ENCODE data around the gene DPF1. TPM values are rescaled to one million over a fixed set of nuclear protein-coding genes. Genes with fewer than 3 reads are reported as not detected.

The DPF1 gene
- total RNA-seq, 1 donor from 2014 or later: 6.0 TPM

DNA sequence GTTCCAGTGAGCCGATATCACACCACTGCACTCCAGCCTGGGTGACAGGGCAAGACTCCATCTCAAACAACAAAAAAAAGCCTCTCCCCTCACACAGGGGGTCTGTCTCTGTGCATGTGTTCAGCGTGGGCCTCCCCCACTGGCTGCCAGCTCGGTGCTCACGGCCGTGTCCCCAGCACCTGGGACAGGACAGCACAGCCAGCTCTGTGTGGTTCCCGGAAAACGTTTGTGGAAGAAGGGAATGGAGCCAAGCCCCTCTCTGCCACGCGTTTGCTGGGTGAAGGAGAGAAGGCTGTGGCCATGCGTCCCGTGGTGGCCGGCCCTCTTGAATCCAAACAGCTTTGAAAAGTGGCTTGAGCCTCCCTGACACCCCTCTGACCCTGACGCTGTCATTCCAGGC is 32.3 kb downstream of the DPF1 start:
- no peak for DNase-seq (ENCODE audit: low spot score)
- Mint-ChIP-seq H3K27me3 (ENCODE audit: unreplicated experiment) (peaks cover 11% of the 10 kb centered on the region), H3K27ac (ENCODE audit: unreplicated experiment) (peak overlapping the region; percentile 72), H3K36me3 (ENCODE audit: low read depth, unreplicated experiment) (peaks cover 15% of the 10 kb centered on the region), H3K4me1 (ENCODE audit: unreplicated experiment) (peaks cover 11% of the 10 kb centered on the region), H3K9me3 (ENCODE audit: unreplicated experiment) (no peaks in the 10 kb centered on the region), H3K4me3 (ENCODE audit: unreplicated experiment) (no peak overlapping the region)
- TF ChIP-seq, protein P1, sequence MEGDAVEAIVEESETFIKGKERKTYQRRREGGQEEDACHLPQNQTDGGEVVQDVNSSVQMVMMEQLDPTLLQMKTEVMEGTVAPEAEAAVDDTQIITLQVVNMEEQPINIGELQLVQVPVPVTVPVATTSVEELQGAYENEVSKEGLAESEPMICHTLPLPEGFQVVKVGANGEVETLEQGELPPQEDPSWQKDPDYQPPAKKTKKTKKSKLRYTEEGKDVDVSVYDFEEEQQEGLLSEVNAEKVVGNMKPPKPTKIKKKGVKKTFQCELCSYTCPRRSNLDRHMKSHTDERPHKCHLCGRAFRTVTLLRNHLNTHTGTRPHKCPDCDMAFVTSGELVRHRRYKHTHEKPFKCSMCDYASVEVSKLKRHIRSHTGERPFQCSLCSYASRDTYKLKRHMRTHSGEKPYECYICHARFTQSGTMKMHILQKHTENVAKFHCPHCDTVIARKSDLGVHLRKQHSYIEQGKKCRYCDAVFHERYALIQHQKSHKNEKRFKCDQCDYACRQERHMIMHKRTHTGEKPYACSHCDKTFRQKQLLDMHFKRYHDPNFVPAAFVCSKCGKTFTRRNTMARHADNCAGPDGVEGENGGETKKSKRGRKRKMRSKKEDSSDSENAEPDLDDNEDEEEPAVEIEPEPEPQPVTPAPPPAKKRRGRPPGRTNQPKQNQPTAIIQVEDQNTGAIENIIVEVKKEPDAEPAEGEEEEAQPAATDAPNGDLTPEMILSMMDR (IDR thresholded peaks at IDR 0.05; ENCODE audit: unreplicated experiment): no peak

- TF ChIP-seq, protein P1 (IDR thresholded peaks at IDR 0.05; ENCODE audit: unreplicated experiment): no peak
- Mint-ChIP-seq H3K36me3 (ENCODE audit: low read depth, unreplicated experiment) (peaks cover 7% of the 10 kb centered on the region), H3K4me1 (ENCODE audit: unreplicated experiment) (peaks cover 11% of the 10 kb centered on the region), H3K27me3 (ENCODE audit: unreplicated experiment) (peaks cover 7% of the 10 kb centered on the region), H3K9me3 (ENCODE audit: unreplicated experiment) (no peaks in the 10 kb centered on the region), H3K27ac (ENCODE audit: unreplicated experiment) (no peak overlapping the region), H3K4me3 (ENCODE audit: unreplicated experiment) (no peak overlapping the region)
- DNase-seq (ENCODE audit: low spot score): no peak
Observed at GRCh38 chr19:38190793-38191192, 33.2 kb downstream of the DPF1 start.

- H3K4me1 Mint-ChIP-seq (ENCODE audit: unreplicated experiment): peaks cover 11% of the 10 kb centered on the region
- TF ChIP-seq, protein P1 (IDR thresholded peaks at IDR 0.05; ENCODE audit: unreplicated experiment): no peak
- H3K27me3 Mint-ChIP-seq (ENCODE audit: unreplicated experiment): peaks cover 7% of the 10 kb centered on the region
- H3K4me3 Mint-ChIP-seq (ENCODE audit: unreplicated experiment): no peak overlapping the region
- H3K36me3 Mint-ChIP-seq (ENCODE audit: low read depth, unreplicated experiment): peaks cover 6% of the 10 kb centered on the region
- no peak for DNase-seq (ENCODE audit: low spot score)
- H3K27ac Mint-ChIP-seq (ENCODE audit: unreplicated experiment): peak overlapping the region; percentile 10
- no peaks in the 10 kb centered on the region for H3K9me3 Mint-ChIP-seq (ENCODE audit: unreplicated experiment)
Observed at GRCh38 chr19:38190061-38190460, 34.0 kb downstream of the DPF1 start.

DNA sequence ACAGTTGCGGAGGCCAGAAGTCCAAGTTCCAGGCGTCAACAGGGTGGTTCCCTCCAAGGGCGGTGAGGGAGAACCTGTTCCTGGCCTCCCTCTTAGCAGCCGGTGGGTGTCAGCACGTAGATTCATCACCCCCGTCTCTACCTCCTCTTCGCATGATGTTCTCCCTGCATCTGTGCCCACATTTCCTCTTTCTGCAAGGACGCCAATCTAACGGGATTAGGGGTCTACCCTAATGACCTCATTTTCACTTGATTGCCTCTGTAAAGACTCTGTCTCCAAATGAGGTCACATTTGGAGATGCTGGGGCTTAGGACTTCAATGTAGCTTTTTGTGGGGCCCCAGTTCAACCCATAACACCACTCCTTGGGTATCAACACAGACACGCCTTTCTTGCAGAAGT is 38.5 kb downstream of the DPF1 start:
- H3K4me1 Mint-ChIP-seq (ENCODE audit: unreplicated experiment): peaks cover 11% of the 10 kb centered on the region
- H3K9me3 Mint-ChIP-seq (ENCODE audit: unreplicated experiment): peaks cover 4% of the 10 kb centered on the region
- peaks cover 21% of the 10 kb centered on the region for H3K36me3 Mint-ChIP-seq (ENCODE audit: low read depth, unreplicated experiment)
- H3K27me3 Mint-ChIP-seq (ENCODE audit: unreplicated experiment): peaks cover 3% of the 10 kb centered on the region
- no peak overlapping the region for H3K4me3 Mint-ChIP-seq (ENCODE audit: unreplicated experiment)
- TF ChIP-seq, protein P1 (IDR thresholded peaks at IDR 0.05; ENCODE audit: unreplicated experiment): no peak
- DNase-seq (ENCODE audit: low spot score): no peak
- no peak overlapping the region for H3K27ac Mint-ChIP-seq (ENCODE audit: unreplicated experiment)

DNA sequence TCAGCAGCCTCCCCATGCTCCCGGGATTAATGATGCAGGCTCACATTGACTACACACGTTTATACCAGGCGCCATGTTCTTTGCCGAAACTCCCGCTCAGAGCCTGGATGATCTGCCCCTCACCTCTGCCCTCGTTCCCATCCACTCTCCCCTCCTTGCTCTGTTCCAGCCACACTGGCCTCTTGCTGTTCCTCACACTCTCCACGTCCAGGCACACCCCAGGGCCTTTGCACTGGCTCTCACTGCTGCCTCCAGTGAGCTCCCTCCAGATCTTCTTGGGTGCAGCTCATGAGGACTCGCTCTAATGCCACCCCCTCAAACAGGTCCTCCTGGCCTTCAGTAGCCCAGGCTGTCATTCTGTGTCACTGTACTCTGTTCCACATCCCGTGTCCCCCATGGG is 39.2 kb downstream of the DPF1 start:
- DNase-seq (ENCODE audit: low spot score): no peak
- Mint-ChIP-seq H3K27ac (ENCODE audit: unreplicated experiment) (no peak overlapping the region), H3K4me3 (ENCODE audit: unreplicated experiment) (no peak overlapping the region), H3K9me3 (ENCODE audit: unreplicated experiment) (peaks cover 4% of the 10 kb centered on the region), H3K4me1 (ENCODE audit: unreplicated experiment) (peaks cover 7% of the 10 kb centered on the region), H3K27me3 (ENCODE audit: unreplicated experiment) (peaks cover 3% of the 10 kb centered on the region), H3K36me3 (ENCODE audit: low read depth, unreplicated experiment) (peaks cover 21% of the 10 kb centered on the region)
- TF ChIP-seq, protein P1 (IDR thresholded peaks at IDR 0.05; ENCODE audit: unreplicated experiment): no peak

Data from endothelial cell (in vitro differentiated cells).